Panc1 (cell line): Measurements from ENCODE around the gene TSPAN14.

Source experiments
- POLR2AphosphoS5 ChIP-seq: IDR thresholded peaks from 2 replicates; pipeline ENCODE4 v1.6.1; 2012; ENCODE audit warnings: mild to moderate bottlenecking, low read depth, low read length, moderate library complexity
- TCF7L2 ChIP-seq: IDR thresholded peaks from 2 replicates; pipeline ENCODE4 v1.6.1; 2011; ENCODE audit warnings: mild to moderate bottlenecking, low read depth, low read length, inconsistent platforms
- TF ChIP-seq, protein P1 (sequence below): fragments of 450-650 bp; IDR thresholded peaks from 2 replicates; pipeline ENCODE4 v1.5.1; 2017; ENCODE audit warnings: mild to moderate bottlenecking
- TF ChIP-seq, protein P2 (sequence below), 2 experiments: IDR thresholded peaks; 2 replicates each; pipeline ENCODE4 v1.6.1; 2011 to 2012; ENCODE audit warnings: low read depth in 2 of 2, control low read depth in 1 of 2, low read length in 1 of 2, mild to moderate bottlenecking in 1 of 2, moderate library complexity in 1 of 2; ENCODE audit not compliant: insufficient read depth in 1 of 2

DNA sequence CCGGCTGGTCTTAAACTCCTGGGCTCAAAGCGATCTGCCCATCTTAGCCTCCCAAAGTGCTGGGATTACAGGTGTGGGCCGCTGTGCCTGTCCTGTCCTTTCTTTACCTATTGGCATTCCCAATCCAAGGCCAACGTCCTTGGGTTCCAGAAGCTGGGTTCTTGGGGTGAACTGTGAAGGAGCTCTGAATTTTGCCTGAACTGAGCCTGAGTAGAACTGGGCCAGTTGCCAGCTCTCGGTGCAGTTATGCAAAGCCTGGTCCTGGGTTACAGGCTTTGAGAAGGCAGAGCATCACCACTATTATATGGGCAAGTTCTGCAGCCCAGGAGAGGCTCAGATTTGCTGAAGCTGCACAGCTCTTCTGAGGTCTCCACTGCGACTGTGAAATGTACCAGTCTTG is 59.0 kb downstream of the TSPAN14 start:
- TF ChIP-seq, protein P1, sequence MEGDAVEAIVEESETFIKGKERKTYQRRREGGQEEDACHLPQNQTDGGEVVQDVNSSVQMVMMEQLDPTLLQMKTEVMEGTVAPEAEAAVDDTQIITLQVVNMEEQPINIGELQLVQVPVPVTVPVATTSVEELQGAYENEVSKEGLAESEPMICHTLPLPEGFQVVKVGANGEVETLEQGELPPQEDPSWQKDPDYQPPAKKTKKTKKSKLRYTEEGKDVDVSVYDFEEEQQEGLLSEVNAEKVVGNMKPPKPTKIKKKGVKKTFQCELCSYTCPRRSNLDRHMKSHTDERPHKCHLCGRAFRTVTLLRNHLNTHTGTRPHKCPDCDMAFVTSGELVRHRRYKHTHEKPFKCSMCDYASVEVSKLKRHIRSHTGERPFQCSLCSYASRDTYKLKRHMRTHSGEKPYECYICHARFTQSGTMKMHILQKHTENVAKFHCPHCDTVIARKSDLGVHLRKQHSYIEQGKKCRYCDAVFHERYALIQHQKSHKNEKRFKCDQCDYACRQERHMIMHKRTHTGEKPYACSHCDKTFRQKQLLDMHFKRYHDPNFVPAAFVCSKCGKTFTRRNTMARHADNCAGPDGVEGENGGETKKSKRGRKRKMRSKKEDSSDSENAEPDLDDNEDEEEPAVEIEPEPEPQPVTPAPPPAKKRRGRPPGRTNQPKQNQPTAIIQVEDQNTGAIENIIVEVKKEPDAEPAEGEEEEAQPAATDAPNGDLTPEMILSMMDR = no peak
- TF ChIP-seq POLR2AphosphoS5 (no peak), TCF7L2 (no peak)
- TF ChIP-seq, protein P2, sequence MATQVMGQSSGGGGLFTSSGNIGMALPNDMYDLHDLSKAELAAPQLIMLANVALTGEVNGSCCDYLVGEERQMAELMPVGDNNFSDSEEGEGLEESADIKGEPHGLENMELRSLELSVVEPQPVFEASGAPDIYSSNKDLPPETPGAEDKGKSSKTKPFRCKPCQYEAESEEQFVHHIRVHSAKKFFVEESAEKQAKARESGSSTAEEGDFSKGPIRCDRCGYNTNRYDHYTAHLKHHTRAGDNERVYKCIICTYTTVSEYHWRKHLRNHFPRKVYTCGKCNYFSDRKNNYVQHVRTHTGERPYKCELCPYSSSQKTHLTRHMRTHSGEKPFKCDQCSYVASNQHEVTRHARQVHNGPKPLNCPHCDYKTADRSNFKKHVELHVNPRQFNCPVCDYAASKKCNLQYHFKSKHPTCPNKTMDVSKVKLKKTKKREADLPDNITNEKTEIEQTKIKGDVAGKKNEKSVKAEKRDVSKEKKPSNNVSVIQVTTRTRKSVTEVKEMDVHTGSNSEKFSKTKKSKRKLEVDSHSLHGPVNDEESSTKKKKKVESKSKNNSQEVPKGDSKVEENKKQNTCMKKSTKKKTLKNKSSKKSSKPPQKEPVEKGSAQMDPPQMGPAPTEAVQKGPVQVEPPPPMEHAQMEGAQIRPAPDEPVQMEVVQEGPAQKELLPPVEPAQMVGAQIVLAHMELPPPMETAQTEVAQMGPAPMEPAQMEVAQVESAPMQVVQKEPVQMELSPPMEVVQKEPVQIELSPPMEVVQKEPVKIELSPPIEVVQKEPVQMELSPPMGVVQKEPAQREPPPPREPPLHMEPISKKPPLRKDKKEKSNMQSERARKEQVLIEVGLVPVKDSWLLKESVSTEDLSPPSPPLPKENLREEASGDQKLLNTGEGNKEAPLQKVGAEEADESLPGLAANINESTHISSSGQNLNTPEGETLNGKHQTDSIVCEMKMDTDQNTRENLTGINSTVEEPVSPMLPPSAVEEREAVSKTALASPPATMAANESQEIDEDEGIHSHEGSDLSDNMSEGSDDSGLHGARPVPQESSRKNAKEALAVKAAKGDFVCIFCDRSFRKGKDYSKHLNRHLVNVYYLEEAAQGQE (IDR thresholded peaks at IDR 0.05; ENCODE audit: insufficient read depth in 1 of 2, low read depth in 2 of 2, low read length in 1 of 2) = no peak
